OCI-LY3 (cell line): Measurements from ENCODE around the gene PTPRC.

ENCODE experiments used
- H2AFZ ChIP-seq: fragments of 200-600, 300-600 bp; shearing (Covaris generic); 2 replicates; pipeline ENCODE4 v1.6.0; 2014; ENCODE audit warnings: antibody characterized with exemption, low read depth, low read length
- H3K27ac ChIP-seq: fragments of 200-600, 300-600 bp; sonication (generic); 2 replicates; pipeline ENCODE4 v1.5.1; 2014; ENCODE audit warnings: mild to moderate bottlenecking, low read length, moderate library complexity, mixed read lengths
- H3K27me3 ChIP-seq: fragments of 200-600, 300-600 bp; sonication (generic); 2 replicates; pipeline ENCODE4 v1.6.1; 2014; ENCODE audit warnings: low read depth, low read length, mixed read lengths
- H3K36me3 ChIP-seq: fragments of 200-600, 300-600 bp; sonication (generic); replicated peaks from 2 replicates; pipeline ENCODE3; 2014; ENCODE audit warnings: low read depth, low read length, mixed read lengths
- H3K4me1 ChIP-seq: fragments of 300-600, 200-600 bp; sonication (generic); 2 replicates; pipeline ENCODE4 v1.6.1; 2014; ENCODE audit warnings: low read length, mixed read lengths
- H3K4me2 ChIP-seq: fragments of 200-600, 300-600 bp; sonication (generic); 2 replicates; pipeline ENCODE4 v1.6.1; 2014; ENCODE audit warnings: low read length, mixed read lengths
- H3K4me3 ChIP-seq: fragments of 300-600, 200-600 bp; sonication (generic); 2 replicates; pipeline ENCODE4 v1.5.1; 2014; ENCODE audit warnings: antibody characterized with exemption, mild to moderate bottlenecking, low read length, moderate library complexity
- H3K79me2 ChIP-seq: fragments of 300-600, 200-600 bp; shearing (Covaris generic); 2 replicates; pipeline ENCODE4 v1.6.1; 2014; ENCODE audit warnings: mild to moderate bottlenecking, low read length, mixed read lengths
- H3K9ac ChIP-seq: fragments of 300-600, 200-600 bp; shearing (Covaris generic); 2 replicates; pipeline ENCODE4 v1.6.0; 2014; ENCODE audit warnings: mild to moderate bottlenecking, low read length, moderate library complexity
- H3K9me3 ChIP-seq: fragments of 200-600, 300-600 bp; shearing (Covaris generic); 2 replicates; pipeline ENCODE4 v1.6.1; 2014; ENCODE audit warnings: low read length, mixed read lengths; ENCODE audit not compliant: insufficient read depth
- H4K20me1 ChIP-seq: fragments of 200-600, 300-600 bp; sonication (generic); 2 replicates; pipeline ENCODE4 v1.6.1; 2016; ENCODE audit warnings: low read length, mixed read lengths; ENCODE audit not compliant: insufficient read depth
- EZH2phosphoT487 ChIP-seq: fragments of 200-600 bp; shearing (Covaris generic); IDR thresholded peaks from 2 replicates; pipeline ENCODE4 v1.6.1; 2018; ENCODE audit warnings: antibody characterized with exemption, mixed run types, low read depth
- TF ChIP-seq, protein P1 (sequence below): fragments of 200-600, 300-600 bp; sonication (generic); IDR thresholded peaks from 2 replicates; pipeline ENCODE4 v1.5.1; 2014; ENCODE audit warnings: antibody characterized with exemption, low read length, low read depth

Gene PTPRC

DNA sequence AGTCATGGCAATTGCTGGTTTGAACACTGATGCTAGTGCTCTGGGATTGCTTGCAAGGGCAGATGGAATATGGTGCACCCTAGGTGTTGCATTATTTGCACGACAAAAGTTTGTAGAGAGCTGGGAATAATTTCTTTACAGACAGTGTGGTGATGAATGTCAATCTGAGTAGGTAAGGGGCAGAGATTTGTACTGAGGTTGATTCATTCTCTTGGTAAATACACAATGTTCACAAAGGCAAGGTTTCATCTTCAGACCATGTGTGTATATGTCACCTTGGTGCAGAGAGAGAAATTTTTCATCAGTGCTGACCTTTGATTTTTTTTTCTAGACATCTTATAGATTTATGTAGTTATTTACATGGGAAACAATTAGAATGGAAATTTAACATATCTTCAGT is 5.0 kb downstream of the PTPRC start:
- peaks cover 18% of the 10 kb centered on the region for H3K4me1 ChIP-seq
- H3K27me3 ChIP-seq, result no peaks in the 10 kb centered on the region
- peaks cover 27% of the 10 kb centered on the region; the same call in 1 of the 2 replicates for H4K20me1 ChIP-seq
- H3K9me3 ChIP-seq, result no peaks in the 10 kb centered on the region
- H3K27ac ChIP-seq, result no peak overlapping the region
- no peak for TF ChIP-seq EZH2phosphoT487
- TF ChIP-seq, protein P1, sequence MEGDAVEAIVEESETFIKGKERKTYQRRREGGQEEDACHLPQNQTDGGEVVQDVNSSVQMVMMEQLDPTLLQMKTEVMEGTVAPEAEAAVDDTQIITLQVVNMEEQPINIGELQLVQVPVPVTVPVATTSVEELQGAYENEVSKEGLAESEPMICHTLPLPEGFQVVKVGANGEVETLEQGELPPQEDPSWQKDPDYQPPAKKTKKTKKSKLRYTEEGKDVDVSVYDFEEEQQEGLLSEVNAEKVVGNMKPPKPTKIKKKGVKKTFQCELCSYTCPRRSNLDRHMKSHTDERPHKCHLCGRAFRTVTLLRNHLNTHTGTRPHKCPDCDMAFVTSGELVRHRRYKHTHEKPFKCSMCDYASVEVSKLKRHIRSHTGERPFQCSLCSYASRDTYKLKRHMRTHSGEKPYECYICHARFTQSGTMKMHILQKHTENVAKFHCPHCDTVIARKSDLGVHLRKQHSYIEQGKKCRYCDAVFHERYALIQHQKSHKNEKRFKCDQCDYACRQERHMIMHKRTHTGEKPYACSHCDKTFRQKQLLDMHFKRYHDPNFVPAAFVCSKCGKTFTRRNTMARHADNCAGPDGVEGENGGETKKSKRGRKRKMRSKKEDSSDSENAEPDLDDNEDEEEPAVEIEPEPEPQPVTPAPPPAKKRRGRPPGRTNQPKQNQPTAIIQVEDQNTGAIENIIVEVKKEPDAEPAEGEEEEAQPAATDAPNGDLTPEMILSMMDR, result no peak
- peaks cover 92% of the 10 kb centered on the region for H3K79me2 ChIP-seq
- H3K4me2 ChIP-seq, result no peak overlapping the region
- no peak overlapping the region for H3K4me3 ChIP-seq
- no peak overlapping the region for H3K9ac ChIP-seq
- no peak overlapping the region for H2AFZ ChIP-seq
- H3K36me3 ChIP-seq, result peaks cover 48% of the 10 kb centered on the region

DNA sequence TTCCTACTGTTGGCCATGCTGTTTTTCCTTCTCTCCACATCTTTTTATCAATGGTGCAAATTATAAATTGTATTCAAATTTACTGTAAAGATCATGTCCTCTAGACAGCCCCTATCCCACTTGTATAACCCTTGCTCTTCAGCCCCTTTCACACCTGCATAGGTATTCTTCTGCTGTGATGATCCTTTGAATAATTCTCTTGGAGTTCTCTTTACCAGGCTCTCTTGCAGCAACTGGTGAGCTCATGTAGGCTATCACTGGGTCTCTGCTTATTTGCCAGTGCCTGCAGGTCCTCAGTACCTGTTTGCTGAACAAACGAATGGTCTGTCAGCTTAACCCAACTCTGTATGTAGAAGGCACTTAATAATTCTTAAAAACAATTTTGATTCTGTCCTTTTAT is 8.2 kb downstream of the PTPRC start:
- H4K20me1 ChIP-seq, result peaks cover 47% of the 10 kb centered on the region; the same call in 1 of the 2 replicates
- H3K9me3 ChIP-seq, result no peaks in the 10 kb centered on the region
- no peak overlapping the region for H3K4me2 ChIP-seq
- TF ChIP-seq, protein P1, result no peak
- TF ChIP-seq EZH2phosphoT487, result no peak
- H3K27me3 ChIP-seq, result no peaks in the 10 kb centered on the region
- no peak overlapping the region for H3K27ac ChIP-seq
- H2AFZ ChIP-seq, result no peak overlapping the region
- peaks cover 34% of the 10 kb centered on the region for H3K4me1 ChIP-seq
- H3K9ac ChIP-seq, result no peak overlapping the region
- peaks cover 63% of the 10 kb centered on the region for H3K36me3 ChIP-seq
- H3K4me3 ChIP-seq, result no peak overlapping the region
- H3K79me2 ChIP-seq, result peaks cover 86% of the 10 kb centered on the region

DNA sequence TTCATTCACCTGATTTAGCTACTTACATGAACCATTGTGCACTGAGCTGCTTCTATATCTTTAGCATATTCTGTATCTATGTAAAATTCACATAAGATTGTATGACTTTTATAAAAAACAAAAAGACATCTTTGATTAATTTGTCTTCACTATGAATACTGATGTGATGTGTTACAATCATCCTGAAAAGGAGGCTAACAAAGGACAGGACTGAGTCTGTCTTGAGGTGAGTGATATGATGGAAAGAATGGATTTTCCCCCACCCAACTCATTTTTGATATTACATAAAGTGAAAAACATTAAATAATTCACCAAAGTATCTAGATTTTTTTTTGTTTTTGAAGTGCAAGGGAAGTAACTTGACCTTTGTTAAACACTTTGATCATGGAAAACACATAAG is 9.8 kb downstream of the PTPRC start:
- peaks cover 81% of the 10 kb centered on the region for H3K79me2 ChIP-seq
- peaks cover 60% of the 10 kb centered on the region for H3K36me3 ChIP-seq
- no peak overlapping the region for H3K9ac ChIP-seq
- no peak overlapping the region for H3K27ac ChIP-seq
- no peak overlapping the region for H2AFZ ChIP-seq
- TF ChIP-seq, protein P1, result no peak
- no peak for TF ChIP-seq EZH2phosphoT487
- H3K4me1 ChIP-seq, result peaks cover 36% of the 10 kb centered on the region
- no peak overlapping the region for H3K4me3 ChIP-seq
- H3K27me3 ChIP-seq, result no peaks in the 10 kb centered on the region
- no peak overlapping the region for H3K4me2 ChIP-seq
- H3K9me3 ChIP-seq, result no peaks in the 10 kb centered on the region
- peaks cover 44% of the 10 kb centered on the region; the same call in 1 of the 2 replicates for H4K20me1 ChIP-seq

DNA sequence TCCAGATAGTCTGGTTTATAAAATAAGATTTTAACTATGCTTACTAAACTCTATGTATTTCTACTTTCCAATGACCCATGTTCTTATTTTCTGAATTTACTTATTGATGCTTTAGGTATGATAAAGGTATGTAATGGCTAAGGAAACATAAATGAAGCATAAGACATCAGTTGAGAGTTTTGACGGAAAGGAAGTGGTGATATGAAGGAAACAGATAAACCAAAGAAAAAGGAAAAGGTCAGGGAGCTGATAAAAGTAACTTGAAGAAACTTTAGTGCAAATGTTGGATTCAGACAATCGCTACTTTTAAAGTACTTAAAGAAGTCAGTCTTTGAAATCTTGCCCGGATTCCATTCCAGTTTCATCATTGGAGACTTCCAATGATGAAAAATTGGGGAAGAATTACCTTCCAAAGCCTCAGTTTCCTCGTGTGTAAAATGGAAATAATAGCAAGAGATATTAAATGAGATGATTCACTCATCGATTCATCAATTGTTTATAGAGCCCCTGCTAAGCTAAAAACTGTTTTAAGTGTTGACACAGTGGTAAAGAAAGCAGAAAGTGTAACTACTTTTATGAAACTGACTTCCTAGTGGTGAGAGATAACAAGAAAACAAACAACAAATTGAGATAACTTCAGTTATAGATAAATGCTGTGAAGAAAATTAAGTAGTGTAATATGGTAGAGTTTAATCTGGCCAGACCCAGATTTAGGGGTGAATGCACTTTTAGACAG is 10.6 kb downstream of the PTPRC start:
- H3K4me2 ChIP-seq, result no peak overlapping the region

More for the DNA sequence above, 10.6 kb downstream of the PTPRC start:
- H2AFZ ChIP-seq, result no peak overlapping the region
- H3K9me3 ChIP-seq, result no peaks in the 10 kb centered on the region
- H3K36me3 ChIP-seq, result peaks cover 57% of the 10 kb centered on the region
- H3K27me3 ChIP-seq, result no peaks in the 10 kb centered on the region
- H3K79me2 ChIP-seq, result peaks cover 79% of the 10 kb centered on the region
- TF ChIP-seq, protein P1, result no peak
- no peak for TF ChIP-seq EZH2phosphoT487
- peaks cover 41% of the 10 kb centered on the region; the same call in 1 of the 2 replicates for H4K20me1 ChIP-seq
- H3K9ac ChIP-seq, result no peak overlapping the region
- no peak overlapping the region for H3K4me3 ChIP-seq
- no peak overlapping the region for H3K27ac ChIP-seq
- H3K4me1 ChIP-seq, result peaks cover 41% of the 10 kb centered on the region
